Measurements from ENCODE around the gene RP9. TPM values are rescaled to one million over a fixed set of nuclear protein-coding genes. Genes with fewer than 3 reads are reported as not detected.

The RP9 gene
- total RNA-seq, 2 experiments from 2014 or later = 17.6 to 20.3 TPM

- H3K27me3 Mint-ChIP-seq = peaks cover 64% of the 10 kb centered on the region
Measured at GRCh38 chr7:33118383-33118782, 9.2 kb upstream of the RP9 start.

GRCh38 chr7:33114976-33115375 lies 5.8 kb upstream of the RP9 start:
- Histone ChIP-seq H3K4me1 (ENCODE audit: insufficient read depth, low read length) (peaks cover under 1% of the 10 kb centered on the region), H3K4me3 (ENCODE audit: low read length) (no peak overlapping the region), H3K36me3 (ENCODE audit: insufficient read depth, low read length) (no peaks in the 10 kb centered on the region), H3K27ac (ENCODE audit: low read depth in 1 of 2, low read length in 2 of 2) (no peak overlapping the region), H3K9me3 (ENCODE audit: control insufficient read depth in 1 of 2, insufficient read depth in 1 of 2, low read length in 2 of 2) (peaks cover 4 to 8% of the 10 kb centered on the region in 2 experiments), H3K27me3 (ENCODE audit: control insufficient read depth in 1 of 2, insufficient read depth in 2 of 2, low read length in 2 of 2) (peaks cover 3 to 6% of the 10 kb centered on the region in 2 experiments)
- DNase-seq (no peak), ATAC-seq (ENCODE audit: poor library complexity) (no peak)
- peaks cover 56% of the 10 kb centered on the region for H3K27me3 Mint-ChIP-seq
- peaks cover 4% of the 10 kb centered on the region for H3K4me1 Mint-ChIP-seq (ENCODE audit: low read depth)
- H3K36me3 Mint-ChIP-seq (ENCODE audit: low read depth) = peaks cover 4% of the 10 kb centered on the region
- H3K4me3 Mint-ChIP-seq = no peak overlapping the region
- ChIA-PET POLR2A (no interaction called here), CTCF (no interaction called here)
- peaks cover 8% of the 10 kb centered on the region for H3K9me3 Mint-ChIP-seq
- H3K27ac Mint-ChIP-seq = no peak overlapping the region
- TF ChIP-seq CTCF (IDR thresholded peaks at IDR 0.05) = no peak
- intact Hi-C loops (cut with DNase I, micrococcal nuclease) = loop anchor here in 1 of 2 experiments (5.0 kb wide), 1 partner anchor 618 kb away; the partner anchor contains the start of gene AVL9

More at GRCh38 chr7:33118383-33118782, 9.2 kb upstream of the RP9 start:
- Histone ChIP-seq H3K27ac (ENCODE audit: low read depth in 1 of 2, low read length in 2 of 2) (no peak overlapping the region), H3K36me3 (ENCODE audit: insufficient read depth, low read length) (no peaks in the 10 kb centered on the region), H3K4me1 (ENCODE audit: insufficient read depth, low read length) (no peaks in the 10 kb centered on the region), H3K27me3 (ENCODE audit: control insufficient read depth in 1 of 2, insufficient read depth in 2 of 2, low read length in 2 of 2) (peaks cover 4 to 11% of the 10 kb centered on the region in 2 experiments), H3K4me3 (ENCODE audit: low read length) (no peak overlapping the region), H3K9me3 (ENCODE audit: control insufficient read depth in 1 of 2, insufficient read depth in 1 of 2, low read length in 2 of 2) (peaks cover 4 to 8% of the 10 kb centered on the region in 2 experiments)
- TF ChIP-seq CTCF (IDR thresholded peaks at IDR 0.05) = no peak
- no peak overlapping the region for H3K27ac Mint-ChIP-seq
- H3K36me3 Mint-ChIP-seq (ENCODE audit: low read depth) = peaks cover 4% of the 10 kb centered on the region
- ChIA-PET CTCF (no interaction called here), POLR2A (no interaction called here)
- ATAC-seq (ENCODE audit: poor library complexity) (no peak), DNase-seq (no peak)
- H3K4me3 Mint-ChIP-seq = no peak overlapping the region
- intact Hi-C loops (cut with DNase I, micrococcal nuclease) = no loop called here
- H3K4me1 Mint-ChIP-seq (ENCODE audit: low read depth) = no peaks in the 10 kb centered on the region
- H3K9me3 Mint-ChIP-seq = peaks cover 10% of the 10 kb centered on the region

- no peak overlapping the region for H3K4me3 ChIP-seq (ENCODE audit: low read length)
- peaks cover 2 to 3% of the 10 kb centered on the region in 2 experiments for H3K27me3 ChIP-seq (ENCODE audit: control insufficient read depth in 1 of 2, insufficient read depth in 2 of 2, low read length in 2 of 2)
- H3K27ac ChIP-seq (ENCODE audit: low read depth in 1 of 2, low read length in 2 of 2) = no peak overlapping the region
- peaks cover 27% of the 10 kb centered on the region for H3K4me1 ChIP-seq (ENCODE audit: insufficient read depth, low read length)
- no peak for ATAC-seq (ENCODE audit: poor library complexity)
- H3K36me3 ChIP-seq (ENCODE audit: insufficient read depth, low read length) = no peaks in the 10 kb centered on the region
- POLR2A ChIA-PET = no interaction called here
- peaks cover 5% of the 10 kb centered on the region for H3K36me3 Mint-ChIP-seq (ENCODE audit: low read depth)
- DNase-seq = no peak
- intact Hi-C loops (cut with DNase I, micrococcal nuclease) = loop anchor here in 1 of 2 experiments (5.0 kb wide), 1 partner anchor 614 kb away; the partner anchor contains the start of gene AVL9
- H3K4me1 Mint-ChIP-seq (ENCODE audit: low read depth) = peaks cover 28% of the 10 kb centered on the region
- H3K4me3 Mint-ChIP-seq = no peak overlapping the region
- peaks cover 39% of the 10 kb centered on the region for H3K27me3 Mint-ChIP-seq
- no peak overlapping the region for H3K27ac Mint-ChIP-seq
- TF ChIP-seq CTCF (IDR thresholded peaks at IDR 0.05) = no peak
- no peaks in the 10 kb centered on the region for H3K9me3 Mint-ChIP-seq
- CTCF ChIA-PET = no interaction called here
- no peaks in the 10 kb centered on the region for H3K9me3 ChIP-seq (ENCODE audit: control insufficient read depth in 1 of 2, insufficient read depth in 1 of 2, low read length in 2 of 2)
Measured at GRCh38 chr7:33111614-33112013, 2.4 kb upstream of the RP9 start.
